ENCODE results near the gene TMEM61. TPM values are rescaled to one million over a fixed set of nuclear protein-coding genes. Genes with fewer than 3 reads are reported as not detected.
"Not testable (repeated sequence)": the region's sequence is repeated elsewhere in the genome, so short reads cannot be mapped to it uniquely, and the experiment has no call there.

Gene TMEM61
- total RNA-seq, 1 donor from 2014 or later: not detected

DNA sequence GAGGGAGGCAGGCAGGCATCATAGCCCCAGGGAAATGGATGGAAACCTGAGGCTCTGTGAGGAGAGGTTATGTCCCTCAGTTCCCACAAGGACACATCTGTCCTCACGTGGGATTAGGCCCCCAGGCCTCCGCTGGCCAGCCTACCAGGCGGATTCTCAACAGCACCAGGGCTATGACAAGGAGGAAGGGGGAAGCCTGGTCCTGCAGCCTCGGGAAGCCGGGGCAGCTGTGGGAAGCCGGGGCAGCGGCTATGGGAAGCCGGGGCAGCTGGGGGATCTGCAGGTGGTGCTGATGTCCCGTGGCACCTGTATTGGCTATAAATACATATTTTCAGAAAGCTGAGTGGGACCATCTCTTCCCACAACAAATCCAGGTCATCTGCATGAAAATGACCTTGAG is 38.0 kb downstream of the TMEM61 start:
- intact Hi-C loops (cut with DNase I): no loop called here
- ATAC-seq (no peak), DNase-seq (ENCODE audit: missing footprints) (no peak)

DNA sequence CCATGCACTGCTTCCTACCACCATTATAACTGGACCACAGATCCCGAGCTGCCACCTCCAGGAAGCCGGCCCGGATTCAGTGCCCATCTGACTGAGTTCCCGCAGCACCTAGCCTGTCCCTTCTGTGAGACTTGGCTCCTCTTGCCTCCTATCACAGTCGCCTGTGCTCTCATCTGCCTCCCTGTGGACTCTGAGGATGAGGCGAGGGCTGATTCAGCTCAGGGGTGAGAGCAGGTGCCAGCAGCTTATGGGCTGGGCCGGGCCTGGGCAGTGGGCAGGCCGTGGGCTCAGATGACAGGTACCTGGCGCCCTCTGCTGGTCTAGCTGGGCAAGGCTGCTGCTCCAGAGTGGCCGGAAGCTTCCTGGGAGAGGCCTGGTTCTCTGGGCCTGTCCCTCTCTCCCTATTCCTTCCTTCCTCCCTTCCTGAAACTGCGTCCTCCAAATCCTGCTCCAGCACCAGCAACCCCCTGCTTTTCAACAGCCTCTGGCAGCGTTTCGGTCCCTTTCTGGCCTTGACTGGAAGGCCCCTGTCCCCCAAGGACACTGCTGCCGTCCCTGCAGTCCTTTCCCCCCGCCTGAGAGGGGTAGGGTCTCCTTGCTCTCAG is 41.6 kb downstream of the TMEM61 start:
- intact Hi-C loops (cut with DNase I): loop anchor here (1.0 kb wide), 1 partner anchor 72 kb away; no protein-coding TSS in a partner anchor
- DNase-seq (ENCODE audit: missing footprints) (peak; percentile 89), ATAC-seq (peak; percentile 98)

DNA sequence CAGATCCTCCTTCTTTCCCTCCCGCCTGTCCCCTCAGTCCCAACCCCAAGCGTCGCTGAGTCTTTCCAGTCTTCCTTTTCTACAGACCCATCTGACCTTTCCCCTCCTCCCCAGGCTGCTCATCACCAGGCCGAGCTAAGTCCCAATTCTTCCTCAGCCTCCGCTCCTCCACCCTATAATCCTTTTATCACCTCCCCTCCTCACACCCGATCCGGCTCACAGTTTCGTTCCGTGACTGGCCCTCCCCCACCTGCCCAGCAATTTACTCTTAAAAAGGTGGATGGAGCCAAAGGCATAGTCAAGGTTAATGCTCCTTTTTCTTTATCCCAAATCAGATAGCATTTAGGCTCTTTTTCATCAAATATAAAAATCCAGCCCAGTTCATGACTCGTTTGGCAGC is 43.7 kb downstream of the TMEM61 start:
- DNase-seq (ENCODE audit: missing footprints); ATAC-seq; intact Hi-C loops (cut with DNase I): not testable (repeated sequence)

- not testable (repeated sequence) for ATAC-seq
Measured at GRCh38 chr1:55026682-55027081, 46.3 kb downstream of the TMEM61 start.

DNA sequence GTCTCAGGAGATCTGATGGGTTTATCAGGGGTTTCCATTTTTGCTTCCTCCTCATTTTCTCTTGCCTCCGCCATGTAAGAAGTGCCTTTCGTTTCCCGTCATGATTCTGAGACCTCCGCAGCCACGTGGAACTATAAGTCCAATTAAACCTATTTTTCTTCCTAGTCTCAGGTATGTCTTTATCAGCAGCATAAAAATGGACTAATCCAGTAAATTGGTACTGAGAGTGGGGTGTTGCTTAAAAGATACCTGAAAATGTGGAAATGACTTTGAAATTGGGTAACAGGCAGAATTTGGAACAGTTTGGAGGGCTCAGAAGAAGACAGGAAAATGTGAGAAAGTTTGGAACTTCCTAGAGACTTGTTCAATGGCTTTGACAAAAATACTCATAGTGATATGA is 50.7 kb downstream of the TMEM61 start:
- ATAC-seq; DNase-seq (ENCODE audit: missing footprints); intact Hi-C loops (cut with DNase I): not testable (repeated sequence)

More at GRCh38 chr1:55026682-55027081, 46.3 kb downstream of the TMEM61 start:
- intact Hi-C loops (cut with DNase I); DNase-seq (ENCODE audit: missing footprints): not testable (repeated sequence)

- intact Hi-C loops (cut with DNase I): no loop called here
- no peak for ATAC-seq
Measured at GRCh38 chr1:55033265-55033614, 52.8 kb downstream of the TMEM61 start.

DNA sequence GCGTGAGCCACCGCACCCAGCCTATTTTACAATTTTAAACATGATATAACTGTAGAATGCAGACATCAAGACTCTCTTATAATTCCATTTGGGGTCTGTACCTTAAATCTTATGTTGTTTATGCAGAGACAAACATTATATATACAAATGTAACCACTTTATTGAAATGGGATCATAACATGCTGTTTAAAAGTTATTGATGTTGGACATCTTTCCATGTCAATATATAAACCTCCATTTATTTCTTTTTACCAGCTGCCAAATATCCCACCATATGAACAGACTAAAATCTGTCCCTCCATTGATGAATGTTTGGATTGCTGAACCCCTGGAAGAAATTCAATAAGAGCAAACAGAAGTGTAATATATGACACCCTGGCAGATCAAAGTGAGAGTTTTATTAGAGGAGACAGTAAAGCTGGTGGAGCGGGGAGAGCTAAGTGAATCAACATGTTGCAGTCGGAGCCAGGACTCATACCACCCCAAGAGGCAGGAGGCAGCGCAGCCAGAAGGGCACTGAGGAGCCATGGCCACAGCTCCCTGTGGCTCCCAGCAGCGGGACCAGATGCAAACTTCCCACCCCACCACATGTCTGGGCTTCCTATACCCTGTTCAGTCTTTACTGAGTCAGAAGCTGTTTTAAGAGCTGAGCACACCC is 54.2 kb downstream of the TMEM61 start:
- DNase-seq (ENCODE audit: missing footprints) (no peak), ATAC-seq (no peak)
- intact Hi-C loops (cut with DNase I): no loop called here

More at GRCh38 chr1:55033265-55033614, 52.8 kb downstream of the TMEM61 start:
- DNase-seq (ENCODE audit: missing footprints): no peak

- intact Hi-C loops (cut with DNase I): no loop called here
- no peak for DNase-seq (ENCODE audit: missing footprints)
Measured at GRCh38 chr1:55035904-55036303, 55.5 kb downstream of the TMEM61 start.

DNA sequence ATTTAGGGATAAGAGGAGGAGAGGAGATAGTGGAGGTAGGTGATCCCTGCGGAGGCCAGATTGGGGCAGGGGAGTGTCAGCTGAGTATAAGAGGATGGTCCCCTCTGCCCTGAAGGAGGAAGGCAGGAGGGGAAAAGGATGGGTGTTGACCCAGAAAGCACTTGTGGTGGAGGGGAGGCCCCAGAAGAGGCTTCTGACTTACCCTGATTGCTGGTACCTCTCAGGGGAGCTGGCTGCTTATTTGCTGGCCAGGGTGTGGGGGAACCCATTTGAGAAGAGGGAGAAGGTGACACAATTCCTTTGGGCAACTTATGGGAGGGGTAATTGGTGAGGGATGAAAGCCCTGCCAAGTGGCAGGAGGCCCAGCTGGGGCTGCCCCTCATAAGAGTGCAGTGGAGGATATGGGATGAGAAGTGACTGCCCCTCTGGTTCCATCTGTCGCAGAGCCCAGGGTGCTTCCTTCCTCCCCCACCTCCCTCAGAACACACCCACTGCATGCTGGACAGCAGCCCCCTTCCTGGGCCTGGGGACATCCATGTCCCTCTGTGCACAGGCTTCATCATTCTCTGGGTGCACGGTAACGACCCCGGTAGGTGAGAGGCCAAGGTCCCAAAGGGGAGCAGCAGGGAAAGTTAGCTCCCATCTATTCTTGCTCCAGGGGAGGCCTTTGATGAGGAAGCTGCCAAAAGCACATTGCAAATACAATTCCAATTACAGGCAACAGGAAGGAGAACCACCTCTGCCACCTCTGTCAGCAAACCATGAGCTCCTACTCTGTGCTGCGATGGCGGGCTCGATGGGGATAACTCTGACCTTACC is 57.5 kb downstream of the TMEM61 start:
- ATAC-seq (no peak), DNase-seq (ENCODE audit: missing footprints) (no peak)
- intact Hi-C loops (cut with DNase I): no loop called here

More at GRCh38 chr1:55035904-55036303, 55.5 kb downstream of the TMEM61 start:
- ATAC-seq: no peak

DNA sequence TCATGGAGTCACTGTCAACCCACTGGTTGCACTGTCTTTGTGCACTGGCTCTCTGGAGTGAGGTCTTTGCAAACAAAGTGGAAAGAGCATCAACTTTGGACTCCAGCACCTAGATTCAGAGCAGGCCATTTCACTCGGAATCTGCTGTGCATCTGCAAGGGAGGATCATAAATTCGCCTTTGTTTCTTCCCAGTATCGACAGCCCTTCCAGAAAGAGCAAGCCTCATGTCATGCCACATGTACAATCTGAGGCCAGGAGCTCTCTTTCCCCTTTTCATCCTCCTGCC is 58.1 kb downstream of the TMEM61 start:
- intact Hi-C loops (cut with DNase I): no loop called here
- DNase-seq (ENCODE audit: missing footprints): no peak
- no peak for ATAC-seq

- intact Hi-C loops (cut with DNase I): no loop called here
- ATAC-seq: no peak
- no peak for DNase-seq (ENCODE audit: missing footprints)
Measured at GRCh38 chr1:55038974-55039341, 58.5 kb downstream of the TMEM61 start.

DNA sequence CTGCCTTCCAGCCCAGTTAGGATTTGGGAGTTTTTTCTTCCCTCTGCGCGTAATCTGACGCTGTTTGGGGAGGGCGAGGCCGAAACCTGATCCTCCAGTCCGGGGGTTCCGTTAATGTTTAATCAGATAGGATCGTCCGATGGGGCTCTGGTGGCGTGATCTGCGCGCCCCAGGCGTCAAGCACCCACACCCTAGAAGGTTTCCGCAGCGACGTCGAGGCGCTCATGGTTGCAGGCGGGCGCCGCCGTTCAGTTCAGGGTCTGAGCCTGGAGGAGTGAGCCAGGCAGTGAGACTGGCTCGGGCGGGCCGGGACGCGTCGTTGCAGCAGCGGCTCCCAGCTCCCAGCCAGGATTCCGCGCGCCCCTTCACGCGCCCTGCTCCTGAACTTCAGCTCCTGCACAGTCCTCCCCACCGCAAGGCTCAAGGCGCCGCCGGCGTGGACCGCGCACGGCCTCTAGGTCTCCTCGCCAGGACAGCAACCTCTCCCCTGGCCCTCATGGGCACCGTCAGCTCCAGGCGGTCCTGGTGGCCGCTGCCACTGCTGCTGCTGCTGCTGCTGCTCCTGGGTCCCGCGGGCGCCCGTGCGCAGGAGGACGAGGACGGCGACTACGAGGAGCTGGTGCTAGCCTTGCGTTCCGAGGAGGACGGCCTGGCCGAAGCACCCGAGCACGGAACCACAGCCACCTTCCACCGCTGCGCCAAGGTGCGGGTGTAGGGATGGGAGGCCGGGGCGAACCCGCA is 59.1 kb downstream of the TMEM61 start, which contains the start of gene PCSK9:
TSS of gene PCSK9 (plus strand) at position 207 of the 741 bp plus-strand sequence. CDS start at position 497, 290 bp downstream.
- DNase-seq (ENCODE audit: missing footprints) (no peak), ATAC-seq (no peak)
- intact Hi-C loops (cut with DNase I): no loop called here

DNA sequence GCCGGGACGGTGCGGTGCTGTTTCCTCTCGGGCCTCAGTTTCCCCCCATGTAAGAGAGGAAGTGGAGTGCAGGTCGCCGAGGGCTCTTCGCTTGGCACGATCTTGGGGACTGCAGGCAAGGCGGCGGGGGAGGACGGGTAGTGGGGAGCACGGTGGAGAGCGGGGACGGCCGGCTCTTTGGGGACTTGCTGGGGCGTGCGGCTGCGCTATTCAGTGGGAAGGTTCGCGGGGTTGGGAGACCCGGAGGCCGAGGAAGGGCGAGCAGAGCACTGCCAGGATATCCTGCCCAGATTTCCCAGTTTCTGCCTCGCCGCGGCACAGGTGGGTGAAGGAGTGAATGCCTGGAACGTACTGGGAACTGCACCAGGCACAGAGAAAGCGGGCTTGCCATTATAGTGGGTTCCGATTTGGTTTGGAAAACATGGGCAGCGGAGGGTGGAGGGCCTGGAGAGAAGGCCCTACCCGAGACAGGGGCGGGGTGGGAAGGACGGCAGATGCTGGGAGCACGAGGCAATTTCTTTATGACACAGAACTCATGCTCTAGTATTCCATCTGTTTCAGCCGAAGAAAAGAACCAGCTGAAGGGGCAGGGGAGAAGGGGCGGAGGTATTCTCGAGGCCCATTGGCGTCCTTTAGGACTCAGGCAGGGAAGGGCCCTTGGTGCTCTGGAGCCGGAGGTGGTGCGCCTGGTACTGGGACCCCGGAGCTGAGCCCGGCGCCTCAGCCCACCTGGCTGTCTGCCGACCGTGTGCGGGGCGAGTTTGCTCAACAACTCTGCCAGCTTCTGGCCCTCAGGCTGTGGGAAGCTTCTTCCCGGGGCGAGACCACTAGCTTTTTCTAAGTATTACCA is 59.9 kb downstream of the TMEM61 start:
- no peak for ATAC-seq

DNA sequence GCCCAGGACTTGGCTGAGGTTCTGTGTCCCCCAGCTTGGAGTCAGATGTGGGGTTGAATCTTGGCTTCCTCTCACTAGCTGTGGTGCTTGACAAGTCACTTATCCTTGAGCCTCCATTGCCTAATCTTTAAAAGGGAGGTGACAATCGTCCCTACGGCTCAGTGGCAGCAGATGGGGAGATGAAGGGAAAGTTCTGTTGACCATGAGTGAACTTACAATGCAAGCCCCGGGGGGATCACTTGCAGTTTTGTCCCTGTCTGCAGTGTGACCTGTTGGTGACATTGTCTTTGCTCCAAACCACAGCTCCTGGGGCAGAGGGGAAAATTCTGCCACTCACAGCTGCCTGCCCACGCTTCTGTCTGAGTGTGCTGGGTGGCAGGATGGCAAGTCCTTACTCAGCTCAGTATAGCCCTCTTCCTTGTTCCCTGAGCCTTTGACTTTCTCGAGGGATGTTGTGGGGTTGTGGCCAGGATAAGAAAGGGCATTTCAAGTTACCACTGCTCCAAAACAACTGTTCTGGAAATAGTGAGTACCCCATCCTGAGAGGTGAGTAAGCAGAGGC is 60.6 kb downstream of the TMEM61 start:
- DNase-seq (ENCODE audit: missing footprints) (no peak), ATAC-seq (no peak)
- intact Hi-C loops (cut with DNase I): no loop called here

More for the DNA sequence above, 59.9 kb downstream of the TMEM61 start:
- intact Hi-C loops (cut with DNase I): no loop called here
- DNase-seq (ENCODE audit: missing footprints): no peak

DNA sequence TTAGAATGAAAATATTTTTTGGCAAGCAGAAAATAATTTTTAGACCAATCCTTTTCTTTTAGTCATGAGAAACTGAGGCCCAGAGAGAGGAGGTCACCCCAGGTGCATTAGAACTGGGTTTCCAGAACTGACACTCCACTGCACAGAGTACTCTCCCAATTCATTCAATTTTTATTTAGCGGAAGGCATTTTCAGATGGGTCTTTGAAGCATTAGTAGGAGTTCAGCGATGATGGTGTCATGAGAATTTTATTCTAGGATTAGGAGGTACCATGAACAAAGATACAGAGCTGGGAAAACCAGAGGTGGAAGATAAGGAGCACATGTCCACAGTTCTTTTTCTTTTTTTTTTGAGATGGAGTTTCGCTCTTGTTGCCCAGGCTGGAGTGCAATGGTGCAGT is 61.2 kb downstream of the TMEM61 start:
- intact Hi-C loops (cut with DNase I): no loop called here
- no peak for ATAC-seq
- DNase-seq (ENCODE audit: missing footprints): no peak
